ENCODE results near the gene TRIM68.

The TRIM68 gene

GRCh38 chr11:4626207-4627099, 18.4 kb upstream of the TRIM68 start:
- DNase-seq (peak; percentile 32), ATAC-seq (replicated peaks) (peak; percentile 51 to 62)
- Mint-ChIP-seq H3K4me1 (no peaks in the 10 kb centered on the region), H3K27me3 (peaks cover 40 to 52% of the 10 kb centered on the region in 2 donors), H3K4me3 (no peak overlapping the region), H3K27ac (no peak overlapping the region), H3K9me3 (peaks cover 7 to 11% of the 10 kb centered on the region in 2 donors), H3K36me3 (peaks cover 4 to 5% of the 10 kb centered on the region in 2 donors)

GRCh38 chr11:4619514-4619913, 11.5 kb upstream of the TRIM68 start:
- H3K27ac Mint-ChIP-seq, result no peak overlapping the region
- H3K9me3 Mint-ChIP-seq, result peaks cover 0 to 4% of the 10 kb centered on the region in 2 donors
- DNase-seq (no peak), ATAC-seq (replicated peaks) (no peak)
- H3K27me3 Mint-ChIP-seq, result peaks cover 32 to 33% of the 10 kb centered on the region in 2 donors
- H3K4me1 Mint-ChIP-seq, result peaks cover 0 to 1% of the 10 kb centered on the region in 2 donors
- no peak overlapping the region for H3K4me3 Mint-ChIP-seq
- H3K36me3 Mint-ChIP-seq, result peaks cover 0 to 3% of the 10 kb centered on the region in 2 donors

GRCh38 chr11:4615856-4616444, 7.9 kb upstream of the TRIM68 start:
- ATAC-seq (replicated peaks) (no peak), DNase-seq (no peak)
- Mint-ChIP-seq H3K27ac (no peak overlapping the region), H3K36me3 (peaks cover 0 to 3% of the 10 kb centered on the region in 2 donors), H3K4me1 (peaks cover 0 to 1% of the 10 kb centered on the region in 2 donors), H3K9me3 (peaks cover 0 to 4% of the 10 kb centered on the region in 2 donors), H3K4me3 (no peak overlapping the region), H3K27me3 (peaks cover 25 to 34% of the 10 kb centered on the region in 2 donors)

- DNase-seq (no peak), ATAC-seq (replicated peaks) (no peak)
- no peak overlapping the region for H3K4me3 Mint-ChIP-seq
- peaks cover 2 to 4% of the 10 kb centered on the region in 2 donors for H3K9me3 Mint-ChIP-seq
- H3K36me3 Mint-ChIP-seq, result peaks cover 0 to 3% of the 10 kb centered on the region in 2 donors
- no peak overlapping the region for H3K27ac Mint-ChIP-seq
- H3K27me3 Mint-ChIP-seq, result peaks cover 12 to 19% of the 10 kb centered on the region in 2 donors
- H3K4me1 Mint-ChIP-seq, result peaks cover 14 to 29% of the 10 kb centered on the region in 2 donors
Observed at GRCh38 chr11:4611986-4612385, 4.0 kb upstream of the TRIM68 start.

- Mint-ChIP-seq H3K27ac (peak overlapping the region; percentile 75), H3K4me3 (peak overlapping the region; percentile 48 to 61), H3K9me3 (peaks cover 0 to 2% of the 10 kb centered on the region in 2 donors), H3K27me3 (peaks cover 4 to 9% of the 10 kb centered on the region in 2 donors), H3K36me3 (no peaks in the 10 kb centered on the region), H3K4me1 (peaks cover 18 to 44% of the 10 kb centered on the region in 2 donors)
- DNase-seq, result peak; percentile 4
- no peak for ATAC-seq (replicated peaks)
Observed at GRCh38 chr11:4610258-4610935, 2.4 kb upstream of the TRIM68 start.

- Mint-ChIP-seq H3K36me3 (peaks cover 16 to 24% of the 10 kb centered on the region in 2 donors), H3K4me3 (peak overlapping the region; percentile 96 to 99), H3K4me1 (peaks cover 24 to 52% of the 10 kb centered on the region in 2 donors), H3K27ac (peak overlapping the region; percentile 96), H3K27me3 (no peaks in the 10 kb centered on the region), H3K9me3 (peaks cover 0 to 2% of the 10 kb centered on the region in 2 donors)
- DNase-seq (no peak), ATAC-seq (replicated peaks) (no peak)
Observed at GRCh38 chr11:4607096-4607495, 935 bp downstream of the TRIM68 start.

GRCh38 chr11:4606231-4607015, 1.6 kb downstream of the TRIM68 start:
- ATAC-seq (replicated peaks) (no peak), DNase-seq (no peak)
- Mint-ChIP-seq H3K36me3 (peaks cover 20 to 31% of the 10 kb centered on the region in 2 donors), H3K27ac (no peak overlapping the region), H3K9me3 (peaks cover 0 to 2% of the 10 kb centered on the region in 2 donors), H3K4me3 (peak overlapping the region; percentile 96 to 99), H3K27me3 (no peaks in the 10 kb centered on the region), H3K4me1 (peaks cover 24 to 52% of the 10 kb centered on the region in 2 donors)

- DNase-seq (no peak), ATAC-seq (replicated peaks) (no peak)
- no peaks in the 10 kb centered on the region for H3K27me3 Mint-ChIP-seq
- no peak overlapping the region for H3K4me3 Mint-ChIP-seq
- H3K27ac Mint-ChIP-seq, result no peak overlapping the region
- H3K9me3 Mint-ChIP-seq, result peaks cover 0 to 2% of the 10 kb centered on the region in 2 donors
- peaks cover 32 to 44% of the 10 kb centered on the region in 2 donors for H3K36me3 Mint-ChIP-seq
- H3K4me1 Mint-ChIP-seq, result peaks cover 19 to 45% of the 10 kb centered on the region in 2 donors
Observed at GRCh38 chr11:4605057-4605456, 3.0 kb downstream of the TRIM68 start.

- Mint-ChIP-seq H3K9me3 (no peaks in the 10 kb centered on the region), H3K4me3 (no peak within 1 kb of the TSS), H3K27ac (peak within 1 kb of the TSS; percentile 67), H3K27me3 (peaks cover 0 to under 1% of the 10 kb centered on the region in 2 donors), H3K4me1 (no peaks in the 10 kb centered on the region), H3K36me3 (peaks cover 9 to 20% of the 10 kb centered on the region in 2 donors)
- ATAC-seq (replicated peaks), result no peak
- no peak for DNase-seq
Observed at GRCh38 chr11:4593739-4594138, 14.3 kb downstream of the TRIM68 start, which contains the start of gene OR52I1. Gene OR52I1 (plus strand): TSS chr11:4594039. CDS start chr11:4594039, 0 bp downstream.

- H3K4me3 Mint-ChIP-seq, result no peak overlapping the region
- peaks cover 0 to 2% of the 10 kb centered on the region in 2 donors for H3K9me3 Mint-ChIP-seq
- peaks cover 12% of the 10 kb centered on the region in 2 donors for H3K27me3 Mint-ChIP-seq
- H3K4me1 Mint-ChIP-seq, result no peaks in the 10 kb centered on the region
- DNase-seq (no peak), ATAC-seq (replicated peaks) (no peak)
- H3K27ac Mint-ChIP-seq, result no peak overlapping the region
- no peaks in the 10 kb centered on the region for H3K36me3 Mint-ChIP-seq
Observed at GRCh38 chr11:4589017-4589416, 19.0 kb downstream of the TRIM68 start.

- ATAC-seq (replicated peaks) (no peak), DNase-seq (no peak)
- Mint-ChIP-seq H3K4me3 (no peak within 1 kb of the TSS), H3K27ac (no peak within 1 kb of the TSS), H3K9me3 (peaks cover 0 to 2% of the 10 kb centered on the region in 2 donors), H3K4me1 (no peaks in the 10 kb centered on the region), H3K27me3 (peaks cover 34 to 35% of the 10 kb centered on the region in 2 donors), H3K36me3 (no peaks in the 10 kb centered on the region)
Observed at GRCh38 chr11:4581443-4581842, 26.6 kb downstream of the TRIM68 start, which contains the start of gene OR52I2. Gene OR52I2 (plus strand): TSS chr11:4581743.

- Mint-ChIP-seq H3K9me3 (peaks cover 0 to 2% of the 10 kb centered on the region in 2 donors), H3K4me1 (no peaks in the 10 kb centered on the region), H3K36me3 (no peaks in the 10 kb centered on the region), H3K4me3 (no peak overlapping the region), H3K27ac (no peak overlapping the region), H3K27me3 (peaks cover 39 to 43% of the 10 kb centered on the region in 2 donors)
- DNase-seq, result no peak
- no peak for ATAC-seq (replicated peaks)
Observed at GRCh38 chr11:4580124-4580523, 27.9 kb downstream of the TRIM68 start.

- H3K9me3 Mint-ChIP-seq, result peaks cover 0 to 2% of the 10 kb centered on the region in 2 donors
- DNase-seq (no peak), ATAC-seq (replicated peaks) (no peak)
- no peak overlapping the region for H3K4me3 Mint-ChIP-seq
- H3K4me1 Mint-ChIP-seq, result no peaks in the 10 kb centered on the region
- H3K27me3 Mint-ChIP-seq, result peaks cover 43 to 48% of the 10 kb centered on the region in 2 donors
- no peaks in the 10 kb centered on the region for H3K36me3 Mint-ChIP-seq
- H3K27ac Mint-ChIP-seq, result no peak overlapping the region
Observed at GRCh38 chr11:4578624-4579023, 29.4 kb downstream of the TRIM68 start.
